ENCODE measurements around the gene ABCG1.
"Not testable (repeated sequence)": the region's sequence is repeated elsewhere in the genome, so short reads cannot be mapped to it uniquely, and the experiment has no call there.

ABCG1 gene

DNA sequence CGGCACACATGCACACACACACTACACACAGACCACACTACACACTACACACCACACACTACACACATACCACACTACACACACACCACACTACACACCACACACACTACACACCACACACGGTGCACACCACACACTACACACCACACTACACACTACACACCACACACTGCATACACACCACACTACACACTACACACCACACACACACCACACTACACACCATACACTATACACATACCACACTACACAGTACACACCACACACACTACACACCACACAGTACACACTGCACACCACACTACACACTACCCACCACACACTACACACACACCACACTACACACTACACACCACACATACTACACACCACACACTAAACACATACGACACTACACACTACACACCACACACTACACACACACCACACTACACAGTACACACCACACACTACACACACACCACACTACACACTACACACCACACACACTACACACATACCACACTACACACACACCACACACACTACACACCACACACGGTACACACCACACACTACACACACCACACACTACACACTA lies 73.7 kb downstream of the ABCG1 start:
- DNase-seq: not testable (repeated sequence)

DNA sequence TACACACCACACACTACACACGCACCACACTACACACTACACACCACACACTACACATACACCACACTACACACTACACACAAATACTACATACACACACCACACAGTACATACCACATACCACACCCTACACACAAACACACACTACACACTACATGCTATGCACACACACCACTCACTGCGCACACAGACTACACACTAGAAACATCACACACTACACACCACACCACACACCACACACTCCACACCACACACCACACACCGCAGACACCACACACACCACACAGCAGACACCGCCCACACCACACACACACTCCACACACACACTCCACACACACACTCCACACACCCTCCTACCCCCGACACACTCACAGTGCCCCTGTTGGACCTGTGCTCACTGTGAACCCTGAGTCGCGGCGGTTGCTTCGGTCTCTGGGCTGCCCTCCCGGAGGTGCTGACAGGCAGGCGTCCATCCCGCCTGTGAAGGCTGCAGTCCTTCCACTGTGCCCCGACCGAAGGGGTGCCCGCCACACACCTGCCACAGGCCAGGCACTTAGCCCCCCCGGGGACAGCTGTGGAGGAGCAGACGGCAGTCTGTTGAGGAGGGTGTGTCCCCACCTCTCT lies 74.8 kb downstream of the ABCG1 start:
- no peak for DNase-seq

DNA sequence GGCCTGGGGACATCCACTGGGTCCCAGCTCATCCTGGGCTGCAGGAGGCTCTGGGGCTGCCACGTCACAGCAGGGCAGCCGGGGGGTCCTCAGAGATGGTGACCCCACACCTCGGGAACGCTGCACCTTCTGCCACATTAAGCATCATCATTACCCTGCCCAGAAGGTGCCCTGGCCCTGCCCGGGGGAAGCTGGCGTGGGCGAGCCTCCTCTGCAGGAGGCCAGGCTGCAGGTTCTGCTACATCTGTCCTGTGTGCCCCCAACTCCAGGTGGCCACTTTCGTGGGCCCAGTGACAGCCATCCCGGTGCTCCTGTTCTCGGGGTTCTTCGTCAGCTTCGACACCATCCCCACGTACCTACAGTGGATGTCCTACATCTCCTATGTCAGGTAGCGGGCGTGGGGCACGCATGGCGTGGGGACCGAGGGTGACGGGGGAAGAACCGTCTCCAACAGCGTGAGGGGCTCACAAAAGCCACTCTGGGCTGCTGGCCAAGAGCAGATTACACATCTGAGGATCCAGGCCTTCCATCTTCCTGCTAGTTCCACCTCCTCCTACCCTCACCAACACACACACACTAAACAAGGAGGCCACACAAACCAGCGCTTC lies 75.4 kb downstream of the ABCG1 start:
- no peak for DNase-seq

- DNase-seq: no peak
Observed at GRCh38 chr21:42295845-42296244, 76.9 kb downstream of the ABCG1 start.

GRCh38 chr21:42296501-42296900 lies 77.6 kb downstream of the ABCG1 start:
- DNase-seq: no peak

GRCh38 chr21:42297377-42297776 lies 78.4 kb downstream of the ABCG1 start:
- DNase-seq: no peak

- no peak for DNase-seq
Observed at GRCh38 chr21:42298237-42298636, 79.3 kb downstream of the ABCG1 start.

- no peak for DNase-seq
Observed at GRCh38 chr21:42298657-42299056, 79.7 kb downstream of the ABCG1 start.

DNA sequence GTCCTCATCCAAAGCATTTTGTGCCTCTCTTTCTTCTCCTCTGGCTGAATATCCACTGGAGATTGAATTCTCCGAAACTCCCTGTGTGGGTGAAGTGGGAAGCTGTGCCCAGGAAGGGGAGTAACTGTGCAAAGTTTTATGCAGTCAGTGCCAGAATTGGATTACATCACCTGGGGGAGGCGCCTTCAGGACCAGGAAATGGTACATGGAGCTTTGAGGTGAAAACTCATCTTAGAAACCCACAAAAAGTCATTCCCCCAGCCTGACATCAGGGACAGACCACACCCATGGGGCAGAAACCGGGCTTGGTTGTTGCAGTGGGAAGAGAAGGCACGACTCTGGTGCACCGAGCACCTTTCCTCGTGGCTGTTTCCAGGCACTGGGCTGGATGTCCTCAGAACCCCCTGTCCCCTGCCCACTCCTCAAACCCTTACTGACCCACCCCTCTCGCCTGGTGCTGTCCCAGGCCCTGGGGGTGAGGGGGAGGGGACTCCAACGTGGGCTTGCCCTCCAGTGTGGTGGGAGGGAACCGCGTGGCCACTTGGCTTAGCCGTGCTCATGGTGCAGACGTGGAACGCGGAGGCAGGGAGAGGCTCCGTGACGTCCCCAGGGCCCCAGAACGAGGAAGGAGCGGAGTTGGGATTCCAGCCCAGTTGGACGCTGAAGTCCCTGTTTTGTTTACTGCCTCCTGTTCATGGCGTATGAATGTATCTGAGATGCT lies 80.5 kb downstream of the ABCG1 start:
- DNase-seq: no peak

DNA sequence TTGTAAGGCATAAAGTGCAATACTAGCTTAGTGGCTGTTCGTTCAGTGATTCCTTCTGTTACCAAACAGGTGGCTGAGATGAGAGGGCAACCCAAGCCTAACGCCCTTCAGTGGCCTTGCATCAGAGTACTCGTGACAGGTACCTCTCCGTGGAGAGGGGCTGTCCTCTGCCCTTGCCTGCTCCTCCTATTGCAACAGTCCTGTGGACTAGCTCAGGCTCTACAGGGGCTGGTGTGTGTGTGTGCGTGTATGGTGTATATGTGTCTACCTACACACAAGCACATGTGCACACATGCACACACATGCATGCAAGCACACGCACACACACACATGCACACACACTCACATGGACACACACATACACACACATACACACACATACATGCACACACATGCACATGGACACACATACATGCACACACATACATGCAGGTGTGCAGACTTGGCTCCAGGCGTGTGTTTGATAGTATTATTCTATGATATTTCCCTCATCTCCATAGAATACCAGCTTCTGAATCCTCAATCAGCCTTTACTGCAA lies 81.2 kb downstream of the ABCG1 start:
- no peak for DNase-seq

- DNase-seq: no peak
Observed at GRCh38 chr21:42300956-42301355, 82.0 kb downstream of the ABCG1 start.

GRCh38 chr21:42301371-42302075 lies 82.6 kb downstream of the ABCG1 start:
- DNase-seq: no peak

DNA sequence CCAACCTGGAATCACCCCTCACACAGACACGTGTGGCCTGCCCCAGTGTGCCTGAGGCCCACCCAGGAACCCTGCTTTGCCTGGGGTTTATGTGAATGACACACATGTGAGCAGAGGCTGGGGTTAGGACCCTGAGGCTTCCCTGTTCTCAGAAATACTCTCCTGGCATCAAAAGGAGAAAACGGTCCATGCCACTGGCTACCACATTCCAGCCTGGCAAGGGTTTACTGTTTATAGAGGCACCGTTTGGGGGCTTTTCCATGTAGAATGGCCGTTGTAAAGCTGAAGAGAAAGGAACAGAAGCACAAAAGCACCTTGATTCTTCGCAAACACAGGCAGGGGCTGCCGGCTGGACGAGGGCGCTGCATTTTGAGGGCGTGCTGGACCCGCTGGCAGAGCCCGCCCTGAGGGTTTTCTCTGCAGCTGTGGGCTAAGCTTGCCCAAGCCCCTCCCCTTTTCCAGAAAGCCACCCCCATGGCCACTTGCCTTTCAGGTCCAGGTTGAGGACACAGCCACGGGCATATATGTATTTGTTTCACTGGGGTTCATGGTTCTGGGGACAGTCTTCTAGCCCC lies 83.2 kb downstream of the ABCG1 start:
- no peak for DNase-seq

DNA sequence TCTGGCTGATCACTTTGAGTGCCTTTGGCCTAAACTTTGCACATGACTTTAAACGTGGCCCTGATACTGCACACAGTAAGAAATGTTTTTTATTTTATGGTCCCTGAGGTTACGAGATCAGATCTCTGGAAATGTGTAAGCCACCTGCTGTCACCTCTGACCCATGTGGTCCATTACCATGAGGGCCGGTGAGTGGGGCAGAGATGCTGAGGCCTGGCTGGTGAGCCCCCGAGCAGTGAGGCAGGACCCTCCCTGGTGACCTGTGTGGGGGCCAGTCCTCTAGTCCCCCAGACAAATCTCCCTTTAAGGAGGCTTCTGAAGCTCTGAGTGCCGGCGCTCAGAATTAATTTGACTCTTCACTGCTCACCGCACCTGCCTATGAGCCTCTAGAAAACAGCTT lies 83.9 kb downstream of the ABCG1 start:
- DNase-seq: no peak

DNA sequence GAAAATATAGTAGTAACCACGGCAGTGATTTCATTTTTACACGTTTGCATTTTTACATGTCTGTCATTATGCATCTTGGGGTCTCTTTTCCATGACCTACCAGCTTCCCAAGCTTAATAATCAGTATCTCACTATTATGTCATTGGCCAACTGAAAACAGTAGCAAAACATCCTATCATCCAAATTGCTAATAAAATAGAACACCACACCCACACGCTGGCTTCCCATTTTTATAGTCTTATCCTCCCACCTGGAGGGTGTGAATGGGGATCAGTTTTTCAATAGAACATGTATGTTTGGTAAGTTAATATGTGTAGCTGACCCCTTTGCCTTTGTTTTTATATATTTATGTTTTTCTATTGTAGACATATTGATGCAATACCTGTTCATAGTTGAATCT lies 84.5 kb downstream of the ABCG1 start:
- no peak for DNase-seq

DNA sequence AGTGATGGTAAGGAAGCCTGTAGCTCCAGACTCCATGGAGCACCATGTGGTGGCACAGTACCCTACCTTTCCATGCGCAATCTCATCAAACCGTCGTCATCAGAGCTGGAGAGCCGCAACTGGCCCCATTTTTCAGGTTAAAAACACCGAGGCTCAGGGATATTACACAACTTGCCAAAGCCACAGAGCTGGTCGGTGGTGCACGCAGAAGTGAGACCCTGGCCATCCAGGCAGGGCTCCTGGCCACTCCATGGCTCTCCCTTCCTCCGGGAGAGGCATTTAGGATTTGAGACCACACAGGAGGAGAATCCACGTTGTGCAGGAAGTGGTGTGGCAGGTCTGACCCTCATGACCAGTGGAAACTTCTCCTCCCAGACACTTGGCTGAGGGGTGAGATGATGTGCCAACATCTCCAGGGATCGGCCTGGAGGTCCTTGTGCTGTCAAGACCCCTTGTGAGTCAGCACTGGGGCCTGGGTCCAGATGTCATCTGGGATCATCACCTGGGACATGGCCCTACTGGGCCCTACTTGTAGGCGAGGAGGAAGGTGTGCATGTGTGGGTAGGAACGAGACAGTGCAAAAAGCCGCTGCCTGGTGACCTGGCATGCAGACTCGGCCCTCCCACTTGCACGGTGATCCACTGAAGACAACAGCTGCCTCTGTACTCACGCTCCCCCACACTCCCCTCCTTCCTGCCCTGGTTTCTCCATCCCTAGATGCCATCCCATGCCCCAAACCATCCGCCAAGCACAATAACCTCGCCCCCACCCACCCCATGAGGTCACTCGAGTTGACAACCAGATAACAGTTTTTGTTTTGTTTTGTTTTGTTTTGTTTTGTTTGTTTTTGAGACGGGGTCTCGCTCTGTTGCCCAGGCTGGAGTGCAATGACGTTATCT lies 85.9 kb downstream of the ABCG1 start:
- no peak for DNase-seq

GRCh38 chr21:42305707-42306147 lies 86.8 kb downstream of the ABCG1 start:
- no peak for DNase-seq

DNA sequence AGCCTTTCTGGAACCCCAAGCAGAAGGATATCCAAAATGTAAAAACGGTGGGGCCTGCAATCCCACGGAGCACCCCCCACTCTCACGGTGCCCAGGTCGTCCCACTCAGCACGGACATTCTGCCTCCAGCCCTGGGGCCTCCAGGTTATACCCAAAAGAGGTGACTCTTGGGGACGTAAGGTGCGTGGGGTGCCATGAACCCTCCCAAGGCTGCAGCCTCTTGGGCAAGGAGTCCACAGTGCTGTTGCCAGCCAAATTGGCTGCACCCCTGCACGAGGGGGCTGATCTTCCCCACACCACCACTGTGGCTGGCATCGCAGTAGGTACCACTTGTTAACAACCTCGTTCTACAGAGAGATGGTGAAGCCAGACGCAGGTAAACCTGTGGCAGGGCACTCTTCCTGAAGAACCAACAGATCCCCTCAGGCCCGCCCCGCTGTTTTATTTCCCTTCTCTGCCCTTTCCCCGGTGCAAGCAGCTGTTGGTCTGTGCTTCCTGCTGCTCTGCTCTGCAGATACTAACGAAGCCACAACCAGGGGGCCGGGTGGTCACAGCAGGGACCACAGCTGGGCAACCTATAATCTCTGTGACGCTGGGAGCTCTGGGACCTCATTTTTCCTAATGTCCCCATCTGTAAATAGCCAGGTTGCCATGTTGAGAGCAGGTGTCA lies 87.6 kb downstream of the ABCG1 start:
- peak; percentile 44 for DNase-seq

- DNase-seq: no peak
Observed at GRCh38 chr21:42307106-42307505, 88.2 kb downstream of the ABCG1 start.

- no peak for DNase-seq
Observed at GRCh38 chr21:42308161-42308913, 89.4 kb downstream of the ABCG1 start.
